ENCODE data around the gene RAB6A.

DNA sequence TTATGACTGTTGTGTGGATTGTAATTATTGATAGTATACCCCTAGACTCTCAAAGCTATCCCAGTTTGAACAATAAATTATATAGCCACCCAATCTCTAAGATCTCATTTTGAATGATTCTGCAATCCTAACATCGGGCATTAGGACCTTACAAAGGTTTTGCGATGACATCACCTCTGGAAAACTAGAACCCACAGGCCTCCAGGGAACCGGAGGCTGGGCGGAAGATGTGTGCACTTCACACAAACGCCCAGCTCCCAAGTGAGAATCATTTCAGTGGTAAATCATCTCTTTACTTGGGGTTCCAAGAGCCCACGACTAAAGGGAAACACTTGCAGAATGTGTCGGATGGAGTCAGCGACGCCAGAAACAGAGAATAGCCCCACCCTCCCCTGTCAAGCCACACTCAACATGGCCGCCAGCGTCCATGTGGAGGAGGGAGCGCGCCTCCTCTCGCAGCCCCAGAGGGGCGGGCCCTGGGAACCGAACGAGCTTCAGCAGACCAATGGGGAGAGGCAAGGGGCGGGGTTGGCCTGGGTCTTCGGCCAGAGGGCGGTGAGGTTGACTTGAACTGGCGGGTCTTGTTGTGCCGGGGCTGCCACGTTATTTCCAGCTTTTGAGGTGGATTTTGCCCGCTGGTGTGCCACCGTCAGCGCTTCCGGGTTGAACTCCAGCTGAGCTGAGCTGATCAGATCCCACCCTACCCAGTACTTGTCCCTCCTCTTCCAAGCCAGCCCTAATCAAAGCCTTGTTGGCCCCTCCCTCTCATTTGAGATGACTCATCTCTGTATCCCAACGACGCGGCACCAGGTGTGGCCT, 18.4 kb upstream of the RAB6A start:
- peak; percentile 96 for TF ChIP-seq POLR2AphosphoS5 (IDR thresholded peaks at IDR 0.05; ENCODE audit: insufficient read depth, low read depth, low read length)
- TF ChIP-seq, protein P1, sequence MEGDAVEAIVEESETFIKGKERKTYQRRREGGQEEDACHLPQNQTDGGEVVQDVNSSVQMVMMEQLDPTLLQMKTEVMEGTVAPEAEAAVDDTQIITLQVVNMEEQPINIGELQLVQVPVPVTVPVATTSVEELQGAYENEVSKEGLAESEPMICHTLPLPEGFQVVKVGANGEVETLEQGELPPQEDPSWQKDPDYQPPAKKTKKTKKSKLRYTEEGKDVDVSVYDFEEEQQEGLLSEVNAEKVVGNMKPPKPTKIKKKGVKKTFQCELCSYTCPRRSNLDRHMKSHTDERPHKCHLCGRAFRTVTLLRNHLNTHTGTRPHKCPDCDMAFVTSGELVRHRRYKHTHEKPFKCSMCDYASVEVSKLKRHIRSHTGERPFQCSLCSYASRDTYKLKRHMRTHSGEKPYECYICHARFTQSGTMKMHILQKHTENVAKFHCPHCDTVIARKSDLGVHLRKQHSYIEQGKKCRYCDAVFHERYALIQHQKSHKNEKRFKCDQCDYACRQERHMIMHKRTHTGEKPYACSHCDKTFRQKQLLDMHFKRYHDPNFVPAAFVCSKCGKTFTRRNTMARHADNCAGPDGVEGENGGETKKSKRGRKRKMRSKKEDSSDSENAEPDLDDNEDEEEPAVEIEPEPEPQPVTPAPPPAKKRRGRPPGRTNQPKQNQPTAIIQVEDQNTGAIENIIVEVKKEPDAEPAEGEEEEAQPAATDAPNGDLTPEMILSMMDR (IDR thresholded peaks at IDR 0.05; ENCODE audit: extremely low read depth in 1 of 2, insufficient read depth in 1 of 2, low read depth in 1 of 2, low read length in 2 of 2) = no peak
- TF ChIP-seq GATA2 (IDR thresholded peaks at IDR 0.05; ENCODE audit: insufficient read depth, insufficient read length, low read depth, low read length) = no peak
